Hindlimb muscle (tissue), 1 donor: ENCODE results near the gene RGMA. TPM values are rescaled to one million over a fixed set of nuclear protein-coding genes. Genes with fewer than 3 reads are reported as not detected.
"Not testable (repeated sequence)": the region's sequence is repeated elsewhere in the genome, so short reads cannot be mapped to it uniquely, and the experiment has no call there.

Experiments
- DNase-seq: peaks from one replicate; pipeline ENCODE4 v3.0.0-alpha.2; 2013
- polyA plus RNA-seq: library from polyadenylated mRNA; unstranded; fragments of 120-200 nt; gene quantifications from one replicate; pipeline ENCODE4 v1.2.1, GENCODE V29; 2013; ENCODE audit not compliant: insufficient read length

Gene RGMA
- polyA plus RNA-seq, 1 donor, result 101 TPM

GRCh38 chr15:93046721-93047120 lies 42.3 kb downstream of the RGMA start:
- no peak for DNase-seq

GRCh38 chr15:93046120-93046519 lies 42.9 kb downstream of the RGMA start:
- DNase-seq, result no peak

GRCh38 chr15:93045191-93045785 lies 43.7 kb downstream of the RGMA start:
- DNase-seq, result no peak

- no peak for DNase-seq
Measured at GRCh38 chr15:93044301-93045190, 44.5 kb downstream of the RGMA start.

GRCh38 chr15:93043621-93044300 lies 45.2 kb downstream of the RGMA start:
- DNase-seq, result no peak

GRCh38 chr15:93042691-93043378 lies 46.2 kb downstream of the RGMA start:
- no peak for DNase-seq

GRCh38 chr15:93042211-93042610 lies 46.8 kb downstream of the RGMA start:
- no peak for DNase-seq

GRCh38 chr15:93041159-93041547 lies 47.9 kb downstream of the RGMA start:
- no peak for DNase-seq

GRCh38 chr15:93040288-93041158 lies 48.5 kb downstream of the RGMA start:
- no peak for DNase-seq

GRCh38 chr15:93039562-93040287 lies 49.3 kb downstream of the RGMA start:
- not testable (repeated sequence) for DNase-seq

- DNase-seq, result no peak
Measured at GRCh38 chr15:93037820-93038705, 50.9 kb downstream of the RGMA start.

- DNase-seq, result peak; percentile 74
Measured at GRCh38 chr15:93036951-93037819, 51.8 kb downstream of the RGMA start.

GRCh38 chr15:93035953-93036810 lies 52.8 kb downstream of the RGMA start:
- DNase-seq, result no peak

GRCh38 chr15:93035092-93035915 lies 53.7 kb downstream of the RGMA start:
- DNase-seq, result no peak

- DNase-seq, result no peak
Measured at GRCh38 chr15:93034512-93034911, 54.5 kb downstream of the RGMA start.

GRCh38 chr15:93033434-93034045 lies 55.5 kb downstream of the RGMA start:
- no peak for DNase-seq
